ENCODE results near the gene TBC1D22A. TPM values are rescaled to one million over a fixed set of nuclear protein-coding genes. Genes with fewer than 3 reads are reported as not detected.

Gene TBC1D22A
- polyA plus RNA-seq, 1 donor (not counting 4 experiments of a cell fraction or from before 2014, with no cell fraction given) = 20.9 TPM

DNA sequence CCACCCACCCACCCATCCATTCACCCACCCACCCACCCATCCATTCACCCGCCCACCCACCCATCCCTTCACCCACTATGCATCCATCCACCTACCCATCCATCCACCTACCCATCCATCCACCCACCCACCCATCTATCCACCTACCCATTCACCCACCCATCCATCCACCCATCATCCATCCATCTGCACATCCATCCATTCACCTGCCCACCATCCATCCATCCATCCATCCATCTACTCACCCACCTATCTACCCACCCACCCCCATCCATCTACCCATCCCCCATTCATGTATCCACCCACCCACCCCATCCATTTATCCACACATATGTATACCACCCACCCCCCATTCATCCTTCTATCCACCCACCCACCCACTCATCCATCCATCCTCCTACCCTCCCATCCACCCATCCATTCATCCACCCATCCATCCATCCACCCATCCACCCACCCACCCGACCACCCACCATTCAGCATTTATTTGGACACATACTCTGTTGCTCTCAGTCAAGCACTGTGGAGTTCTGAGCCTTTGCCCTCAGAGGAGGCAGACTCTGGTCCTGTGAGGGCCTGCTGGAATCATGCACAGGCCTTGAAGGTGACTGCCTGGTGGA lies 380.1 kb downstream of the TBC1D22A start:
- no peaks in the 10 kb centered on the region for H3K27me3 ChIP-seq (ENCODE audit: control insufficient read depth, extremely low read depth, insufficient read depth, low read length)
- no peaks in the 10 kb centered on the region for H3K9me1 ChIP-seq (ENCODE audit: control insufficient read depth, extremely low read depth, insufficient read depth, low read length)
- no peaks in the 10 kb centered on the region for H3K4me1 ChIP-seq (ENCODE audit: control insufficient read depth, extremely low read depth, insufficient read depth, low read length)
- no peaks in the 10 kb centered on the region for H3K9me3 ChIP-seq (ENCODE audit: control insufficient read depth, low read depth, low read length)
- H3K79me2 ChIP-seq (ENCODE audit: control insufficient read depth, insufficient read depth, low read length) = no peaks in the 10 kb centered on the region
- TF ChIP-seq, protein P1, sequence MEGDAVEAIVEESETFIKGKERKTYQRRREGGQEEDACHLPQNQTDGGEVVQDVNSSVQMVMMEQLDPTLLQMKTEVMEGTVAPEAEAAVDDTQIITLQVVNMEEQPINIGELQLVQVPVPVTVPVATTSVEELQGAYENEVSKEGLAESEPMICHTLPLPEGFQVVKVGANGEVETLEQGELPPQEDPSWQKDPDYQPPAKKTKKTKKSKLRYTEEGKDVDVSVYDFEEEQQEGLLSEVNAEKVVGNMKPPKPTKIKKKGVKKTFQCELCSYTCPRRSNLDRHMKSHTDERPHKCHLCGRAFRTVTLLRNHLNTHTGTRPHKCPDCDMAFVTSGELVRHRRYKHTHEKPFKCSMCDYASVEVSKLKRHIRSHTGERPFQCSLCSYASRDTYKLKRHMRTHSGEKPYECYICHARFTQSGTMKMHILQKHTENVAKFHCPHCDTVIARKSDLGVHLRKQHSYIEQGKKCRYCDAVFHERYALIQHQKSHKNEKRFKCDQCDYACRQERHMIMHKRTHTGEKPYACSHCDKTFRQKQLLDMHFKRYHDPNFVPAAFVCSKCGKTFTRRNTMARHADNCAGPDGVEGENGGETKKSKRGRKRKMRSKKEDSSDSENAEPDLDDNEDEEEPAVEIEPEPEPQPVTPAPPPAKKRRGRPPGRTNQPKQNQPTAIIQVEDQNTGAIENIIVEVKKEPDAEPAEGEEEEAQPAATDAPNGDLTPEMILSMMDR (optimal IDR thresholded peaks at IDR 0.05 in 1 of 3, IDR thresholded peaks at IDR 0.05 in 1 of 3, conservative IDR thresholded peaks at IDR 0.05 in 1 of 3; ENCODE audit: extremely low read depth in 1 of 3, insufficient read depth in 2 of 3, low read length in 3 of 3) = no peak
- no peak for TF ChIP-seq EZH2 (IDR thresholded peaks at IDR 0.05; ENCODE audit: low read length)
- H3K4me2 ChIP-seq (ENCODE audit: control insufficient read depth, extremely low read depth, insufficient read depth, low read depth, low read length) = no peak overlapping the region
- no peak overlapping the region for H3K4me3 ChIP-seq (ENCODE audit: control insufficient read depth in 2 of 3, extremely low read depth in 1 of 3, insufficient read depth in 2 of 3, low read depth in 1 of 3, low read length in 3 of 3)
- no peak overlapping the region for H3K9ac ChIP-seq (ENCODE audit: control insufficient read depth, extremely low read depth, insufficient read depth, low read length)
- no peak overlapping the region for H3K27ac ChIP-seq (ENCODE audit: control insufficient read depth, insufficient read depth, low read length)
- DNase-seq (ENCODE audit: low read depth, low spot score) = no peak
- no peak for FAIRE-seq
- dilution Hi-C loops (cut with MboI; ENCODE audit: extremely low pct_ligation_motif_present, low sequenced_read_pairs) = no loop called here
- H3K36me3 ChIP-seq (ENCODE audit: control insufficient read depth in 2 of 2, extremely low read depth in 1 of 2, insufficient read depth in 2 of 2, low read length in 2 of 2) = peaks cover 0 to 1% of the 10 kb centered on the region in 2 experiments
- H2AFZ ChIP-seq (ENCODE audit: control insufficient read depth, low read length) = no peak overlapping the region
- H4K20me1 ChIP-seq (ENCODE audit: control insufficient read depth, extremely low read depth, insufficient read depth, low read length) = no peaks in the 10 kb centered on the region

DNA sequence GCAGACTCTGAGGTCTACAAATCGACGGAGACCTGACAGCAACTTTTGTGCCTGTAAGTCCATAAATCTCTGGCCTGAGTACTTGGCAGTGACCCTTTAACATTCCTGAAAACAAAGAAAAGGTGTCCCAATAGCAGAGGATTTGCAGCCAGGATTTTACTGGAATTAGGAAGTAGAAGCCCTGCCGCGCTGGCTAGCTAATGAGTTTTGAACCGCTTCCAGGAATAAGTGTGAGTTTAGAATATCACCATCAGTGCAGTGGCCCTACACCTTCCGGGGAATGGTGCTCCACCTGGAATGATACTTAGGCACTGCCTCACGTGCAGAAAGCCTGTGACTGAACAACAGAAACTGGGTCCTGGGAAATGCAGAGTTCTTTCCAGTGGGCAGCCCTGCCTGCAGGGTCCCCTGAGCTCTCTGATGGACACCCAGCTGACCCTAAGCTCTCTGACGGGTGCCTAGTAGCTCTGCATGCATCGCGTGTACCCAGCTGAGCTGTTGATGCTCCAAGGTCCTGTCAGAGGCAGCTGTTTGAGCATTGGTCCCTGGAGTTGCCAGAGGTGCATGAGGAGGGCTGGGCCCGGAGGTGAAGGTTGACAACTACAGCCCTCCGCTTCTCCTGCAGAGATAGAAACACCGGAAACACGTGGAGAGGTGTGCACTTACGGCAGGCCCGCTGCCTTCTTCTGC lies 380.9 kb downstream of the TBC1D22A start:
- Histone ChIP-seq H2AFZ (ENCODE audit: control insufficient read depth, low read length) (no peak overlapping the region), H3K27me3 (ENCODE audit: control insufficient read depth, extremely low read depth, insufficient read depth, low read length) (no peaks in the 10 kb centered on the region), H4K20me1 (ENCODE audit: control insufficient read depth, extremely low read depth, insufficient read depth, low read length) (no peaks in the 10 kb centered on the region), H3K4me2 (ENCODE audit: control insufficient read depth, extremely low read depth, insufficient read depth, low read depth, low read length) (no peak overlapping the region), H3K79me2 (ENCODE audit: control insufficient read depth, insufficient read depth, low read length) (no peaks in the 10 kb centered on the region), H3K36me3 (ENCODE audit: control insufficient read depth in 2 of 2, extremely low read depth in 1 of 2, insufficient read depth in 2 of 2, low read length in 2 of 2) (peaks cover 0 to 1% of the 10 kb centered on the region in 2 experiments), H3K4me1 (ENCODE audit: control insufficient read depth, extremely low read depth, insufficient read depth, low read length) (no peaks in the 10 kb centered on the region), H3K9me3 (ENCODE audit: control insufficient read depth, low read depth, low read length) (no peaks in the 10 kb centered on the region), H3K9me1 (ENCODE audit: control insufficient read depth, extremely low read depth, insufficient read depth, low read length) (no peaks in the 10 kb centered on the region), H3K27ac (ENCODE audit: control insufficient read depth, insufficient read depth, low read length) (no peak overlapping the region), H3K4me3 (ENCODE audit: control insufficient read depth in 2 of 3, extremely low read depth in 1 of 3, insufficient read depth in 2 of 3, low read depth in 1 of 3, low read length in 3 of 3) (no peak overlapping the region), H3K9ac (ENCODE audit: control insufficient read depth, extremely low read depth, insufficient read depth, low read length) (no peak overlapping the region)
- TF ChIP-seq, protein P1 (optimal IDR thresholded peaks at IDR 0.05 in 1 of 3, IDR thresholded peaks at IDR 0.05 in 1 of 3, conservative IDR thresholded peaks at IDR 0.05 in 1 of 3; ENCODE audit: extremely low read depth in 1 of 3, insufficient read depth in 2 of 3, low read length in 3 of 3) = no peak
- TF ChIP-seq EZH2 (IDR thresholded peaks at IDR 0.05; ENCODE audit: low read length) = no peak
- no peak for FAIRE-seq
- DNase-seq (ENCODE audit: low read depth, low spot score) = no peak
- dilution Hi-C loops (cut with MboI; ENCODE audit: extremely low pct_ligation_motif_present, low sequenced_read_pairs) = no loop called here

Data from keratinocyte (primary cell).